Activated T-helper 1 cell treated with anti-CD3 and anti-CD28 coated beads, Interleukin-12 subunit alpha, Interleukin-12 subunit beta, Interleukin-2, Interleukin-4 antibody, amounts not matched to agents 30 ng/mL and 10 ng/mL and 1 ng/mL, durations not matched to agents 14 hours and 24 hours and 36 hours (primary cell): ENCODE measurements around the gene ANKRD42. TPM values are rescaled to one million over a fixed set of nuclear protein-coding genes. Genes with fewer than 3 reads are reported as not detected.
"Not testable (repeated sequence)": the region's sequence is repeated elsewhere in the genome, so short reads cannot be mapped to it uniquely, and the experiment has no call there.

ENCODE experiments used
- DNase-seq: peaks from one replicate; pipeline ENCODE4 v3.0.0; 2021; ENCODE audit warnings: low spot score
- H3K27ac Mint-ChIP-seq: one replicate; pipeline ENCODE4 v1.8.0; 2021; ENCODE audit warnings: mild to moderate bottlenecking, mixed read lengths
- H3K27me3 Mint-ChIP-seq: one replicate; pipeline ENCODE4 v1.8.0; 2022; ENCODE audit warnings: mild to moderate bottlenecking, moderate library complexity, mixed read lengths; ENCODE audit not compliant: insufficient read depth
- H3K36me3 Mint-ChIP-seq: one replicate; pipeline ENCODE4 v1.8.0; 2021; ENCODE audit warnings: low read depth, mixed read lengths
- H3K4me1 Mint-ChIP-seq: one replicate; pipeline ENCODE4 v1.8.0; 2021; ENCODE audit warnings: low read depth, mixed read lengths
- H3K4me3 Mint-ChIP-seq: one replicate; pipeline ENCODE4 v1.8.0; 2021; ENCODE audit warnings: mild to moderate bottlenecking, moderate library complexity, mixed read lengths
- H3K9me3 Mint-ChIP-seq: one replicate; pipeline ENCODE4 v1.8.0; 2021; ENCODE audit warnings: mixed read lengths
- intact Hi-C: fragments of 100-400 bp; cut with micrococcal nuclease; formaldehyde crosslinking; loops from one replicate; pipeline ENCODE4 v1.15.1; 2024
- total RNA-seq: library from RNA; stranded (reverse); gene quantifications from 2 replicates; pipeline ENCODE4 v1.2.3, GENCODE V29; 2022

Gene ANKRD42
- total RNA-seq, 1 donor from 2014 or later = 3.3 TPM

DNA sequence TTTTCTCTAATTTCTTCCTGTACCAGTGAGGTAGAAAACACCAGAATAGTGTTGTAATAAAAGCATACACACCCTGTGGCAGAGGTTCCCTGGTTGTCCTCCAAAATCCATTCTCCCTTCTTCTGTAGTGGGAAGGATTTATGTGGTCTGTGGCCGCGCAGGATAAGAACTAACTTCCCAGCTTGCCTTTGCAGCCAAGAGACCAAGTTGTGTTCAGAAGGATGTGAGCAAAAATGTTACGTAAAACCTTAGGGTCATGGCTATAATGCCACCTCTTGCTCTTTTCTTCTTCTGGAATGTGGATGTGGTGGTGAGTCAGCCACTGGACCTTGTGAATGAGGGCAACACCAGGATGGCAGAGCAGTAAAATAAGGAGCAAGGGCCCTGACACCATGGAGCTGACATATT is 64.3 kb downstream of the ANKRD42 start:
- no peaks in the 10 kb centered on the region for H3K27me3 Mint-ChIP-seq
- intact Hi-C loops = no loop called here

DNA sequence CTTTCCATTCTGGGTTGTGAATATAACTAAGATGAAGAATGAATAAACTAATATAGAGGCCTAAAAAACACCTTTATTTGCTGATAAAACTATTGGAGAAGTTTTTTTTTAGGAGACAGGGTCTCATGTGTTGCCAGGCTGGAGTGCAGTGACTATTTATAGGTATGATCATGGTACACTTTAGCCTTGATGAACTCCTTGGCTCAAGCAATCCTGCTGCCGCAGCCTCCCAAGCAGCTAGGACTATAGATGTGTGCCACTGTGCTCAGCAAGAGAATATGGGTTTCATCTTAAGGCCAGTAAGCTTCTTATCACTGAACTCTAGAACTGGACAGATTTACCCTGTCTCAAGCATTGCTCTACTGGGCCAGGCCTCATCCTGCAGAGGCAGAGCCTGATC is 66.0 kb downstream of the ANKRD42 start:
- H3K9me3 Mint-ChIP-seq = no peaks in the 10 kb centered on the region
- H3K36me3 Mint-ChIP-seq = peaks cover 15% of the 10 kb centered on the region
- intact Hi-C loops = no loop called here
- H3K4me3 Mint-ChIP-seq = no peak overlapping the region
- no peak overlapping the region for H3K27ac Mint-ChIP-seq
- DNase-seq = no peak
- H3K4me1 Mint-ChIP-seq = no peaks in the 10 kb centered on the region
- H3K27me3 Mint-ChIP-seq = no peaks in the 10 kb centered on the region

More for the DNA sequence above, 64.3 kb downstream of the ANKRD42 start:
- Mint-ChIP-seq H3K4me3 (no peak overlapping the region), H3K9me3 (no peaks in the 10 kb centered on the region), H3K4me1 (no peaks in the 10 kb centered on the region), H3K27ac (no peak overlapping the region), H3K36me3 (peaks cover 6% of the 10 kb centered on the region)
- no peak for DNase-seq

DNA sequence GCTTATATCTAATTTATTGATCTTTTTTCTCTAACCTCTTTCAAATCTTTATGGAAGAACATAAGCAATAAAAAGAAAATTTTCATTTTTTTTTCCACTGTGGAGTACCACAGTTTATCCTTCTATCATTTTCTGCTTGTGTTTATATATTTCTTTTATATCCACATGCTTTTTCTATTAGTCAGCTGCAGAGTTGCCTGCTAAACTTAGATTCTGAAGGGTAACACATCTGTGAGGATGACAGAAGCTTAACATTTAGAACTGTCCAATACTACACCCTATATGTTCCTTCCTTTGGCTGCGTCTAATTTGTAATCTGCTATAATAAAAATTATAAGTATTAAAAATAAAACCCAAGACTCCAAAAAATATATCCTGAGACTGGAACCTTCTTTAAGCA is 71.8 kb downstream of the ANKRD42 start:
- no peak overlapping the region for H3K27ac Mint-ChIP-seq

DNA sequence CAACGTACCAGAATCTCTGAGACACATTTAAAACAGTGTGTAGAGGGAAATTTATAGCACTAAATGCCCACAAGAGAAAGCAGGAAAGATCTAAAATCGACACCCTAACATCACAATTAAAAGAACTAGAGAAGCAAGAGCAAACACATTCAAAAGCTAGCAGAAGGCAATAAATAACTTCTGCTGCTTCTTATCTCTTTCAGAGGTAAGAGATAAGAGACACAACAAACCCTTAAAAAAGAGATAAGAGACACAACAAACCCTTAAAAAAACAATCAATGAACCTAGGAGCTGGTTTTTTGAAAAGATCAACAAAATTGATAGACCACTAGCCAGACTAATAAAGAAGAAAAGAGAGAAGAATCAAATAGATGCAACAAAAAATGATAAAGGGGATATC is 75.6 kb downstream of the ANKRD42 start:
- Mint-ChIP-seq H3K36me3 (peaks cover 50% of the 10 kb centered on the region), H3K4me1 (peaks cover 10% of the 10 kb centered on the region)
- DNase-seq, H3K27me3 Mint-ChIP-seq, intact Hi-C loops, H3K27ac Mint-ChIP-seq, H3K9me3 Mint-ChIP-seq, H3K4me3 Mint-ChIP-seq: not testable (repeated sequence)

More for the DNA sequence above, 71.8 kb downstream of the ANKRD42 start:
- no peak for DNase-seq
- Mint-ChIP-seq H3K4me3 (no peak overlapping the region), H3K36me3 (peaks cover 33% of the 10 kb centered on the region), H3K4me1 (peaks cover 5% of the 10 kb centered on the region), H3K9me3 (no peaks in the 10 kb centered on the region), H3K27me3 (no peaks in the 10 kb centered on the region)
- intact Hi-C loops = no loop called here

DNA sequence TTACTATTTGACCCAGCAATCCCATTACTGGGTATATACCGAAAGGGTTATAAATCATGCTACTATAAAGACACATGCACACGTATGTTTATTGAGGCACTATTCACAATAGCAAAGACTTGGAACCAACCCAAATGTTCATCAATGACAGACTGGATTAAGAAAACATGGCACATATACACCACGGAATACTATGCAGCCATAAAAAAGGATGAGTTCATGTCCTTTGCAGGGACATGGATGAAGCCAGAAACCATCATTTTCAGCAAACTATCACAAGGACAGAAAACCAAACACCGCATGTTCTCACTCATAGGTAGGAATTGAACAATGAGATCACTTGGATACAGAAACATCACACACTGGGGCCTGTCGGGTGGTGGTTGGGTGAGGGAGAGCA is 78.2 kb downstream of the ANKRD42 start:
- H3K27me3 Mint-ChIP-seq, H3K4me3 Mint-ChIP-seq, H3K9me3 Mint-ChIP-seq, H3K27ac Mint-ChIP-seq, intact Hi-C loops, DNase-seq: not testable (repeated sequence)
- Mint-ChIP-seq H3K36me3 (peaks cover 48% of the 10 kb centered on the region), H3K4me1 (peaks cover 10% of the 10 kb centered on the region)

DNA sequence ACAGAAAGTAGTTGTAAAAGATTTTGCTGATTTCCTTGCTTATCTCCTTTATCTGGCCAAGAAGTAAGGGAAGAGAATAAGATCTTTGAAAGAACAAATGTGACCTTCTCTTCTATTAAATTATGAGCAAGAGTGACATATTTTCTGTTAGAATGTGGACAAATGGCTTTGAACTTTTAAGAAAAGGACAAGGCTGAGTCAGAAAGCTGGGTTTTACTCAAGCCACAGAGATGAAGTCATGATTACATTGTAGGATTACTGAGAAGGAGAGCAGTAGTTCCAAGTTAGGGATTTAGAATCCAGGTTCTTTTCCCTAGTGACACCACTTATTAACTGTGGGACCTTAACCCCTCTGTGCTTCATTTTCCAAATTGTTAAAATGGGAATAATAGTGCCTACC is 79.1 kb downstream of the ANKRD42 start:
- intact Hi-C loops = no loop called here
- Mint-ChIP-seq H3K4me3 (no peak overlapping the region), H3K27me3 (no peaks in the 10 kb centered on the region), H3K36me3 (peaks cover 44% of the 10 kb centered on the region), H3K4me1 (peaks cover 10% of the 10 kb centered on the region), H3K27ac (no peak overlapping the region), H3K9me3 (peaks cover 4% of the 10 kb centered on the region)
- no peak for DNase-seq

DNA sequence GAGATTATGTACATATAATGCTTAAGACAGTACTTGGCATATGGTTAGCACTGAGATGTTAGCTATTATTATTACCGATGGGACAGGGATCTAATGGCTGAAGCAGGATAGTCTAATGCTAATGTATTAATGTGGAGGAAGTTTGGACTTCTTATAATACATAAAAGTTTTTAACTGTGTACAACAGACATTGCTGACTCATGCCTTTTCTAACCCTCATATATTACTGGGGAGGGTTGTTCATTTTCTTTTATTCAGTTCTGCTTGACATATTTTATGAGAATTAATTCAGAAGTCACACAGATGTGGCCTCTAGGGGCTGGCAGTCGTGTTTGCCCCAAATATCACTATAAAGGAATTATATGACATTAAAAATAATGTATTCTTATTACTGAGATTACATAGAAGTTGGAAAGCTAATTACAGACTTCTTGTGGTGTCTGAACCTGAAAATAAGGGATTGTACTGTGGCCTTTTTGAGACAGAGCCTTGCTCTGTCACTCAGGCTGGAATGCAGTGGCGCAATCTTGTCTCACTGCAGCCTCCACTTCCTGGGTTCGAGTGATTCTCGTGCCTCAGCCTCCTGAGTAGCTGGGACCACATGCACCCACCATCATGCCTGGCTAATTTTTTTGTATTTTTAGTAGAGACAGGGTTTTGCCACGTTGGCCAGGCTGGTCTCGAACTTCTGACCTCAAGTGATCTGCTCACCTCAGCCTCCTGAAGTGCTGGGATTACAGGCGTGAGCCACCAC is 82.6 kb downstream of the ANKRD42 start:
- DNase-seq = no peak
- H3K27ac Mint-ChIP-seq = no peak overlapping the region
- intact Hi-C loops = no loop called here
- H3K4me3 Mint-ChIP-seq = no peak overlapping the region
- peaks cover 5% of the 10 kb centered on the region for H3K4me1 Mint-ChIP-seq
- peaks cover 36% of the 10 kb centered on the region for H3K36me3 Mint-ChIP-seq
- H3K9me3 Mint-ChIP-seq = peaks cover 4% of the 10 kb centered on the region
- H3K27me3 Mint-ChIP-seq = no peaks in the 10 kb centered on the region

DNA sequence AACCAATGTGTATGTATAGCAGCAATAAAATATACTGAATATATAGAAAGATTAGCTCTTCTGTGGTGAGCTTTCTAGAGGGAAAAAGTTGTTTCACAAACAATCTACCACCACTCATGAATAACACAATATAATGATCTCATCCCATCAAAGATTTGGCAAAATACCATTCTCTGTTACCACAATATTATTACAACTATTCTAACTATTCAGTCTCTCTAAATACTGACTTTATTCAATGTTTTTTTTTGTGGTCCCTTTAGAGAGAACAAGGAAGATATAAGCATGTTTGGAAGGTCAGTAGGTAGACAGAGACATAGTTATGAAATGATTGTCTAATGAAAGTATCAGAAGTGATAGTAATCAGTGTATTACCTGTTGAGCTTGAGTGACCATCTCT is 84.8 kb downstream of the ANKRD42 start:
- H3K4me1 Mint-ChIP-seq = peaks cover 7% of the 10 kb centered on the region
- no peak for DNase-seq
- H3K9me3 Mint-ChIP-seq = no peaks in the 10 kb centered on the region
- no peak overlapping the region for H3K4me3 Mint-ChIP-seq
- no peak overlapping the region for H3K27ac Mint-ChIP-seq
- H3K36me3 Mint-ChIP-seq = peaks cover 25% of the 10 kb centered on the region
- H3K27me3 Mint-ChIP-seq = no peaks in the 10 kb centered on the region
- intact Hi-C loops = no loop called here

DNA sequence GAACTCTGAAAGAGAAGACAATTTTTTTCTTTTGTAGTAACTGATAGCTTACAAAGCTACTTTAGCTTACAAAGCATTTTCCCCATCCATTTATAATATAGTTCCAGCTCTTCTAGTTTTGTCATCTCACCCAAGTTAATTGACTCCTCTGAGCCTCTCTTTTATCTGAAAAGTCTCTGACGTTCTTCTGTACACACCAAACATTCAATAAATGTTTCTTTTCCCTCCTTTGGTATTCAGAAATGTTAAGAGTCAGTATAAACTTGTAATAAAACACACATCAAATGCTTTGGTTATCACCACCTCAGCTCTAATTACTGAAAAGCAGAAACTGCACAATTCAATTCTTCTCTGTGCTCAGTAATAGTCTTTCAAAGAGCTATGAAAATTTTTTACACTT is 86.7 kb downstream of the ANKRD42 start:
- peaks cover 15% of the 10 kb centered on the region for H3K4me1 Mint-ChIP-seq
- intact Hi-C loops = loop anchor here (10.0 kb wide), 1 partner anchor 1405 kb away; no protein-coding TSS in a partner anchor
- peaks cover 20% of the 10 kb centered on the region for H3K36me3 Mint-ChIP-seq
- H3K27me3 Mint-ChIP-seq = no peaks in the 10 kb centered on the region
- H3K27ac Mint-ChIP-seq = no peak overlapping the region
- no peak for DNase-seq
- no peaks in the 10 kb centered on the region for H3K9me3 Mint-ChIP-seq
- H3K4me3 Mint-ChIP-seq = no peak overlapping the region

DNA sequence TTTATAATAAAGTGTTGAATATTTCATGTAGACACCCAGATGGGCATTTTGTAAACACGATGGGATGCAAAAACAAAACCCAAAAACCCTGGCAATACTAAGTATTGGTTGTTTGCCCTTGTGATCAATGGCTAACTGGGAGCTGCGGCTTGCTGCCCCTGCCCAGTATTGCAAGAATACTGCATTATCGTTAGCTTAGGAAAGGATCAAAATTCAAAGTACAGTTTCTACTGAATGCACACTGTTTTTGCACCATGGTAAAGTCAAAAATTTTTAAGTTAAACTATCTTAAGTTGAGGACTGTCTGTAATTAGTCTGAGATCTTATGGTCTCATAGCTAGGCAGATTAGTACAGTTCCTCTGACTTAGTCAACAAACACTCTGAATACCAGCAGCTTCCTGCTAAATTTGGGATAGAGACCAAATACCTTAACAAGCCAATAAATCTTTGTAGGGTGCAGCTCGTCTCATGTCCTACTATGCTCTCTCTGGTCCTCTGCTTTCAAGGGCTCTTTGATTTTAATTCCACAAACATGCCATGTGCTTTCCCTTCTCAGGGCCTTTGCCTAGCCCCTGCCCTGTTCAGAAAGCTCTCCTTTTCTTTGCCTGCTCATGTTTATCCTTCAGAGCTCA is 88.7 kb downstream of the ANKRD42 start:
- Mint-ChIP-seq H3K9me3 (peaks cover 1% of the 10 kb centered on the region), H3K27me3 (no peaks in the 10 kb centered on the region), H3K4me1 (peaks cover 21% of the 10 kb centered on the region), H3K4me3 (no peak overlapping the region), H3K27ac (no peak overlapping the region), H3K36me3 (peaks cover 22% of the 10 kb centered on the region)
- no peak for DNase-seq
- intact Hi-C loops = loop anchor here (10.0 kb wide), 1 partner anchor 1407 kb away; no protein-coding TSS in a partner anchor

DNA sequence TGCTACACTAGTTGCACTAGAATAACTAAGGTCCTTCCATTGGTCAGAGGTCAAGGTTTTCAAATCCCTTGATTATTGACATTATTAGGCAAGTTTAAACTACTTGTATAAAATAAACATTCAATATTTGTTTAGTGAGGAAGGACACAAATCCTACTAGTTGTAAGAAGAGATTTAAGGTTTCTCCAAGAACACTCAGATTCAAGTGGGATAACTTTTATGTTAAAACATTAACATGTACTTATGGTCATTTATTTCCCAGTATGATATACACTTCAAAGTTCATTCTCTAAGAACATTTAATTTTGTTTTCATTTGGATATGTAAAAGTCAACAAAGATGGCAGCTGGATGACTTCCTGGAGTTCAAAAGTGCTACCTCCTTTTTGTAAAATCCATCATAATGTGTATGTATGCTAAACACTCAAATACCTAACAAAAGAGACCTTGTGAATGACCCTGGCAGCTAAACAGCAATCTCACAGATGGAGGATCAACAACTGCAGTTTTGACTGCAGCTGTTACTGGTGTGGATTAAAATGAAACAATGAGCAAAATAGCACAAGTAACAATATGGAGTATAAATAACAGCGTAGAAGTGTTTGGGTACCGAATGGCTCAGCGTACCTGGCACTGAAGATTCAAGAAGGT is 91.1 kb downstream of the ANKRD42 start:
- Mint-ChIP-seq H3K36me3 (peaks cover 18% of the 10 kb centered on the region), H3K4me1 (peaks cover 21% of the 10 kb centered on the region), H3K9me3 (peaks cover 4% of the 10 kb centered on the region), H3K4me3 (peak overlapping the region; percentile 96), H3K27me3 (peaks cover 4% of the 10 kb centered on the region), H3K27ac (peak overlapping the region; percentile 95)
- intact Hi-C loops = loop anchor here (1.0 to 10.0 kb wide), 3 partner anchors 34 to 1410 kb away; partner anchors contain the start of gene ANKRD42
- DNase-seq = no peak

DNA sequence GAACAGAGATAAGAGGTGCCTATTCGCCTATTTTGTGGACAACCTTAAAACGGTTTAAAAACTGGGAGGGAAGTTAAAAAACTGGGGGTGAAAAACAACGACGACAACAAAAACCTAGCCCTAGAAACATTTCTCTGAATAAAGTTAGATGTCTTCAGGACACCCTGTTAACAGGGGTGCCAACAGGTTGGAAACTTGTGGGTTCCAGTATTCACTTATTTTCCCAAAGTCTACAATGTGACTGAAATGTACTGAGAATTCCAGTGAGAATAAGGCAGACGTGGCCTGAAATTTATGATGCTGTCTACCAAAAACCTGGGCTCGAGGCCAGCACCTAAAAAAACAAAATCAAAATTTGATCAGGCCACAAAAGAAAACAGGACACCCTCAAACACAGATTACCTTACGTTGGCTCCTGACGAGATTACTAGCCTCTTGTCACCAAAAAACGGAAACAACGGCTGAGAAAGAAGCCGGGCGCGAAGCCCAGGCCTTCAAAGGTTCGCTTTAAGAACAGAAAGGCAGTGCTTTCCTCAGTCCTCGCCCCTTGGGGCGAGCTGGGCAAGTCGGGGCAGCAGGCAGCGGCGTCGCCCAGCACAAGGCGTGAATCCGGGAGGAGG is 91.7 kb downstream of the ANKRD42 start:
- Mint-ChIP-seq H3K9me3 (peaks cover 4% of the 10 kb centered on the region), H3K27me3 (peaks cover 4% of the 10 kb centered on the region), H3K4me1 (peaks cover 21% of the 10 kb centered on the region), H3K4me3 (peak overlapping the region; percentile 96), H3K27ac (peak overlapping the region; percentile 95), H3K36me3 (peaks cover 16% of the 10 kb centered on the region)
- intact Hi-C loops = loop anchor here (1.0 to 10.0 kb wide), 3 partner anchors 34 to 1410 kb away; partner anchors contain the start of gene ANKRD42
- DNase-seq = no peak
